Smooth muscle cell of the brain vasculature (primary cell): ENCODE measurements around the gene SH3RF3.

ENCODE experiments used
- DNase-seq: peaks from one replicate; pipeline ENCODE4 v3.0.0-alpha.2; 2012; ENCODE audit warnings: low read depth, low spot score

Gene SH3RF3

GRCh38 chr2:109409321-109410038, 280.5 kb downstream of the SH3RF3 start:
- DNase-seq = no peak

GRCh38 chr2:109410039-109410815, 281.2 kb downstream of the SH3RF3 start:
- no peak for DNase-seq

GRCh38 chr2:109411640-109412325, 282.8 kb downstream of the SH3RF3 start:
- no peak for DNase-seq

- DNase-seq = no peak
Measured at GRCh38 chr2:109415581-109416013, 286.6 kb downstream of the SH3RF3 start.

- DNase-seq = no peak
Measured at GRCh38 chr2:109417701-109418335, 288.8 kb downstream of the SH3RF3 start.

GRCh38 chr2:109418716-109419115, 289.7 kb downstream of the SH3RF3 start:
- no peak for DNase-seq

GRCh38 chr2:109419171-109419756, 290.3 kb downstream of the SH3RF3 start:
- DNase-seq = no peak

- DNase-seq = no peak
Measured at GRCh38 chr2:109419960-109420370, 291.0 kb downstream of the SH3RF3 start.

- no peak for DNase-seq
Measured at GRCh38 chr2:109421101-109421500, 292.1 kb downstream of the SH3RF3 start.

- DNase-seq = no peak
Measured at GRCh38 chr2:109421642-109422041, 292.6 kb downstream of the SH3RF3 start.

- DNase-seq = no peak
Measured at GRCh38 chr2:109422071-109422757, 293.2 kb downstream of the SH3RF3 start.

- no peak for DNase-seq
Measured at GRCh38 chr2:109422758-109423500, 293.9 kb downstream of the SH3RF3 start.

- no peak for DNase-seq
Measured at GRCh38 chr2:109423556-109424359, 294.8 kb downstream of the SH3RF3 start.

- no peak for DNase-seq
Measured at GRCh38 chr2:109425411-109425810, 296.4 kb downstream of the SH3RF3 start.

GRCh38 chr2:109427661-109428091, 298.7 kb downstream of the SH3RF3 start:
- no peak for DNase-seq

GRCh38 chr2:109428281-109428680, 299.3 kb downstream of the SH3RF3 start:
- no peak for DNase-seq

GRCh38 chr2:109428841-109429566, 300.0 kb downstream of the SH3RF3 start:
- no peak for DNase-seq

GRCh38 chr2:109429567-109430328, 300.7 kb downstream of the SH3RF3 start:
- no peak for DNase-seq
